Glomerular visceral epithelial cell (primary cell): ENCODE results near the gene ZFP57.
"Not testable (repeated sequence)": the region's sequence is repeated elsewhere in the genome, so short reads cannot be mapped to it uniquely, and the experiment has no call there.

Experiments
- DNase-seq: peaks from one replicate; pipeline ENCODE4 v3.0.0-alpha.2; 2016; ENCODE audit errors: extremely low spot score

ZFP57 gene

DNA sequence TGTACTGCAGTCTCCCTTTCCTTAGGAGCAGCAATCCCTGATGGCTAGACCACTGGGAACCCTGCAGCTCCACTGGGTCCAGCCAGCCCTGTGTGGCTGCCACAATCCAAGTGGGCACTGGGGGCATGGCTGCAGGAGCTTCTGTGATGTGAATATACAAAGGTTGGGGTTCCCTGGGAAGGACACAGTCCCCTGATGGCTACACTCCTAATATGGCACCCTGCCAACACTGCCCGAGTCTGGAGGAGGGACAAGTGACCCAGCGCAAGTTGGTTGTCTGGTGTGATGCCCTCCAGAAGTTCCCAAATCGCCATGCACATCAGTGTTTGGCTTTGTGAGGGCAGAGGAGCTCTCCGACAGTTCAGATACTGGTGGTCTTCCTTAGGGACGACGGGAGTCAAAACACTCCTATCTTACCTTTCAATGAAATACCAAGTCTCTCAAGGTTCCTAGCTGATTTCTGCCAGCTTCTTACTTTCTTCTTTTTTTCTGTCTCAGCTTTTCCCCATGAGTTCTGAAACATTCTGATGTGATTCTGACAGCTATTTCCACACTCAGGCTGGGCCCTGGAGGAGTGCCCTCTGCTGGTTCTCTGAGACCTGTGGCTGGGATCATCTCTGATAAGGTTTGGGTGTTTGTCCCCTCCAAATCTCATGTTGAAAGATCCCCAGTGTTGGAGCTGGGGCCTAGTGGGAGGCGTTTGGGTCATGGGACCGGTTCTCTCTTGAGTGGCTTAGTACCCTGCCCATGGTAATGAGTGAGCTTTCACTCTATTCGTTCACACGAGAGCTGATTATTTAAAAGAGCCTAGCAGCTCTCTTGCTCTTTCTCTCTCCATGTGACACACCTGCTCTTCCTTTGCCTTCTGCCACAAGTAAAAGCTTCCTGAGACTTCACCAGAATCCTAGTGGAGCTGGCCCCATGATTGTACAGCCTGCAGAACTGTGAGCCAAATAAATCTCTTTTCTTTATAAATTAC is 15.5 kb upstream of the ZFP57 start:
- DNase-seq = no peak

DNA sequence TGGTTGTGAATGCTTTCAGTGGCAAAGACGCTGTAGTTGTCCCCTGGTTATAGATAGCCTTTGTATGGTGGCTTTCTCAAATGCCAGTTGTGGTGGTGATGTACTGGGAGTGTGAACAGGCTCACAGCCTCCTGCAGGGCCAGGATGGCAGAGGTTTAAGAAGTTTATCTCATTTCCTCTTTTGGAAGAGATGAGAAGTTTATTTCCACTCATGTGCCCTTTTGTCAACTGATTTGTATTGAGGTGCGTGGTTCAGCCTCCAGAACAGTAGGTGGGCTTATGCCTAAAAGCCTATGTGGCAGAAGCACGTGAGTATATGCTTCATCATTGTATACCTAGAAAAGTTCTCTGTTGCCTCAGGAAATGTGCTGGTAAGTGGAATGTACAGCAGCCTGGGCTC is 13.7 kb upstream of the ZFP57 start:
- no peak for DNase-seq

DNA sequence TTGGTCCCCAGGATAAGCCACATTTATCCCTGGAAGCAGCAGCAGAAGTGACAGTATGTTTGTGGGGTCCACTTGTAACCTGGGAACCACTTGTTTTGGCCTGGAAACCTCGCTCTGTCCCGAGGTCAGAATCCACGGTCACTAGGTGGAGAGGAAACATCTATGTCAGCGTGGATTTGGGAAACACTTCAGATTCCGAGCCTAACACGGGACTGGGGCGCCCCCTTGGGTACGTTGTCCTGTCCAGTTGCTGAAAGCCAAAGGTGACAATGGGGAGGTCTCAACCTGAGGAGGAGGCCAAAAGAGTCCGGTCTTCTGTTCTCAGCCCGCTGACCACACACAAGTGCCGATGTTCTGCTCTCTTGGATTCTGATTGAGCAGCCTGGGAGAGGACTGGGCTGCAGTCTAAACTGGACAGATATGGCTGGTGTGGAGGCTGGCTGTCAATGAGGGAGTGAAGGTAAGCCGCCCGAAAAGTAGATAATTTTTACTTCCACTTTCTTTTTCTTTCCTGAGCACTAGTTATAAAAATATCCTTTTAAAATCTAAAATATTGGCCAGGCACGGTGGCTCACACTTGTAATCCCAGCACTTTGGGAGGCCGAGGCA is 4.9 kb upstream of the ZFP57 start:
- no peak for DNase-seq

DNA sequence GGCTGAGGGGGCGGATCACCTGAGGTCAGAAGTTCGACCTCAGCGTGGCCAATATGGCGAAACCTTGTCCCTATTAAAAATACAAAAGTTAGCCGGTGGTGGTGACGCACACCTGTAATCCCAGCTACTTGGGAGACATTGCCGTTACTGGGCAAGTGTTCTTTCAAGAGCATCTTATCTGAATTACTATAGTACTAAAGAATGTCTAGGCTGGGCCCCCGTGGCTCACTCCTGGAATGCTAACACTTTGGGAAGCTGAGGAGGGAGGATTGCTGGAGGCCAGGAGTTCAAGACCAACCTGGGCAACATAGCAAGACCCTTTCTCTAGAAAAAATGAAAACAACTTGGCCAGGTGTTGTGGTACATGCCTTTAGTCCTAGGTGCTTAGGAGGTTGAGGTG is 859 bp upstream of the ZFP57 start:
- DNase-seq = no peak

DNA sequence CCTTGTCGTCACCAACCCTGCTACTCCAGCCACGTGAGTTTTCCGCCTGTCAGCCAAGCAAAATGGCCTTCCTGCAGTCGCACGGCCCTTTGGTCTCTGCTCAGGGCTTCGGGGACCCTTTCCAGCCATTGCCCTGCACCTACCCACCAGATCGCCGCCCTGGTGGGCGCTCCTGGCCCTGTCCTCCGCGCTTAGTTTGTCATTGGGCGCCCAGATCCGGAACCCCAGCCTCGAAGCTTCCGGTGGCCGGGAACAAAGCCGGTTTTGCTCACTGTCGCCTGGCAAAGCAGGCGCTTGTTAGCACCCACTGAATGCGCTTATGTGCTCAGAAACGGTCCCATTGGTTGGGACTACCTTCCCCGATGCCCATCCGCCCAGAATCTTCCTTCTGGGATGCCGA is 536 bp downstream of the ZFP57 start:
- no peak for DNase-seq

DNA sequence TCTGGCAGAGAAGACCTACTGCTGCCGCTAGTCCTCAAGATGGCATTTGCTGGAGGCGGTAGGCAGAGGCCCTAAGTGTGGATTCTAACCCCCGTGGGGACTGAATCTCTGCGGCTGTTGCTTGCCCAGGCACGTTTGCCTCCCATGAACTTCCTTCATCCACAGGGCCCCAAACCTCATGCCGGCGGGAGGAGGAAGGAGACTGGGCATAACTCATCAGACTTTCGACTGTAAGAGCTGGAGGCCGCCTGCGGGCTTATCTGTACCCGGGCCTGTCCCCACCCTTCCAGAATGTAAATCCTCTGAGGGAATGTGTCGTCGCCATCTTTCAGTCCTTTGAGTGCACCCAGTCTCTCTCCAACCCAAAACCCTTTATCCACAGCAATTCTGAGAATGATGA is 990 bp downstream of the ZFP57 start:
- no peak for DNase-seq

DNA sequence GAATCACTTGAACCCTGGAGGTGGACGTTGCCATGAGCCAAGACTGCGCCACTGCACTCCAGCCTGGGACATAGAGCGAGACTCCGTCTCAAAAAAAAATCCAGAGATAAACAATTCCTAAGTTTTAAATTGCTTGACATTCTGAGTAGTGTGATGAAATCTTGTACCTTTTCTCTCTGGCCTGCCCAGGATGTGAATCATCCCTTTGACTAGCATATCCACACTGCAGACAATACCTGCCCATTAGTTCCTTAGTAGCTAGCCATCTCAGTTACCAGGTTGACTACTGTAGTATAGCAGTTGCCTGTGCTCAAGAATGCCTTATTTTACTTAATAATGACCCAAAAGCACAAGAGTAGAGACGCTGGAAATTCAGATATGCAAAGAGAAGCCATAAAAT is 2.8 kb downstream of the ZFP57 start:
- DNase-seq = no peak

DNA sequence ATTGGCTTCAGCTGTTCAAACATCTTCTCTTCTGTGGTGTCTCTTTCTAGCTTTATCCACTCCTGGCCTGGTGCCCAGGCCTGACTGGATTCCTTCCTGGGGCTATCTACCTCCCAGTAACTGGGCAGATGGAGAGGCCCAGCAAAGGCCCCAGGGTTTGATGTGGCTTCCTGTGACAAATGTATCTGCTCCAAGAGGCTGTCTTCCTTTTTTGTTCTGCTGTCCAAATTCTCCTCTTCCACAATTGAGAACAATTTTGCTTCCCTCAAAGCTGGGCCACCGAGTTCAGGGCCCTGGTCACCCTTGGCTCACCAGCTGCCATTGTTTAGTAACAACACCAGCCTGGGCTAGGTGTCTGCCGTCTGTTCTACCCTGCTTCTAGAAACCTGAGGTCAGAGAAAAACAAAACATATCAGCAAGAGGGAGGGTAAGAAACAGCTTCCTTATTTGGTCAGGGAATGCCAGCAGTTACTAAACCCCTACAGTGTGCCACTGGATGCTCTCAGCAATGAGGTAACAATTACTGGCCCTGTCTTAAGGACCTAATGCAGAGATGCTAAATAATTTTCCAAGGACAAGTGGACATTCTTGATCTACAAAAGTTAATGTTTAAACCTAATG is 3.9 kb downstream of the ZFP57 start:
- DNase-seq = peak; percentile 20

DNA sequence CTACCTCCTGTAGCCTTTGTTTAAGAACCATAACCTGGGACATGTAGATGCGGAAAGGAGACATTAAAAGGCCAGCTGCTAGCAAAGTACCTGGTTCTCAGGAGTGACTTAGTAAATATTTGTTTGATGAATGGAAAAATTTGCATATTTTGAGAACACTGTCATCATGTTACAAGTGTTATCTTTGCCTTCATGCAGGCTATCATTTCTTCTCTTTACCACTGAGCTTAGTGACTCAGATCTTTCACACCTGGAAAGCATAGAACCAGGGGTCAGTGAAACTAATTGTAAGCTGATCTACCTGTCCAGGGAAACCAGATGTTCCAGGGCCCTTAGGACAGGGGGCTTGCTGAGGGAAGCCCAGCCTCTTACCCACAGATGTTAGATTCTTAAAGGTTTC is 5.4 kb downstream of the ZFP57 start:
- no peak for DNase-seq

DNA sequence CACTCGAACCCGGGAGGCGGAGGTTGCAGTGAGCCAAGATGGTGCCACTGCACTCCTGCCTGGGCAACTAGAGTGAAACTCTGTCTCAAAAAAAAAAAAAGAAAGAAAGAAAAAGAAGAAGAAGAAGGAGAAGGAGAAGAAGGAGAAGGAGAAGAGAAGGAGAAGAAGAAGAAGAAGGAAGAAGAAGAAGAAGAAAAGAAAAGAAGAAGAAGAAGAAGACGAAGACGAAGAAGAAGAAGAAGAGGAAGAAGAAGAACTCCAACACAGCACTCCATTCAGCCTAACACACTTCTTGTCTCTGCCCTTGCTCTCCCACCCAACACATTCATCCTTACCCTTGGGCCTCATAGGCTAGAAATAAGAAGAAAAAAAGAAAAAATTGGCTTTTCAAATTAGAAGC is 6.9 kb downstream of the ZFP57 start:
- no peak for DNase-seq

DNA sequence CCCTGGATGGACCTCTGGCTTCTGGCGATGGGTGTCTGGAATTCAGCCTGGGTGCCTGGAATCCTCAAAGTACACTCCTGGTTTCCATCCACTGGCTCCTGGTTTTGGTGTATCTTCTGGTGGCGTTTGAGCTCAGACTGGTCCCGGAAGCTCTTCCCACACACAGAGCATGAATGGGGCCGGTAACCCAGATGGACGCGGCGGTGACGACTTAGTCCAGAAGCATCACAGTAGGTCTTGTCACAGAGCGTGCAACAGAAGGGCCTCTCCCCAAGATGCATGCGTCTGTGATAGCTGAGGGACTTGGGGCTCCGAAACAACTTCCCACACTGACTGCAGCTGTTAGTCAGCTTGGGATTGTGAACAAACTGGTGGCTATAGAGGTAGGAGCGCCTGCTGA is 7.8 kb downstream of the ZFP57 start:
- no peak for DNase-seq

DNA sequence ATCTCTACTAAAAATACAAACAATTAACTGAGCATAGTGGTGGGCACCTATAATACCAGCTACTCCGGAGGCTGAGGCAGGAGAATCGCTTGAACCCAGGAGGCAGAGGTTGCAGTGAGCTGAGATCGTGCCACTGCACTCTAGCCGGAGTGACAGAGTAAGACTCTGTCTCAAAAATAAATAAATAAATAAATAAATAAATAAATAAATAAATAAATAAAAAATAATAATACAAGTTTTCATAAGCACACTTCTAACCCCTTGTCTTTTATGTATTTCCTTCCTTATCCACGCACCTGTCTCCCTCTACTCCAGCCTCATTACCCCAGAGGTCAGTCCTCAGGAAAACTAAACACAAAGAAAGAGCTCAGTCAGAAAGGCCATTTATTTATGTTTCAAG is 8.8 kb downstream of the ZFP57 start:
- not testable (repeated sequence) for DNase-seq

DNA sequence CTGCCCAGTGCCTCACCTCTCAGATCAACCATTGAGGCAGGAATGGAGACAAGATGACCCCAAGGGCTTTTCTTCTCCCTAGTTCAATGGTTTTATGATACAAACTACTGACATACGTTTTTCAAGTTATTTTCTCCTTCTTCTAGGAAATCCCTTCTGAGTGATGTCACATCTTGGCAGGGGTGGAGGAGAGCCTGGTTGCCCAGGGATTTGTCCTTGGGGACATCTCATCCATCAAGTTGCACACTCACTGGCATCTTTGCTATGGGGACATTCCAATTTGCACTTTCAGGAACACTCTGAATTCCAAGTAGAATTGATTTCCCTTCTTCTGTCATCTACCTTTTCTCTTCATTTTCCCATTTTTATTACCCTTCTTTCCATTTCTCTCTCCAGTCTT is 9.9 kb downstream of the ZFP57 start:
- DNase-seq = no peak

DNA sequence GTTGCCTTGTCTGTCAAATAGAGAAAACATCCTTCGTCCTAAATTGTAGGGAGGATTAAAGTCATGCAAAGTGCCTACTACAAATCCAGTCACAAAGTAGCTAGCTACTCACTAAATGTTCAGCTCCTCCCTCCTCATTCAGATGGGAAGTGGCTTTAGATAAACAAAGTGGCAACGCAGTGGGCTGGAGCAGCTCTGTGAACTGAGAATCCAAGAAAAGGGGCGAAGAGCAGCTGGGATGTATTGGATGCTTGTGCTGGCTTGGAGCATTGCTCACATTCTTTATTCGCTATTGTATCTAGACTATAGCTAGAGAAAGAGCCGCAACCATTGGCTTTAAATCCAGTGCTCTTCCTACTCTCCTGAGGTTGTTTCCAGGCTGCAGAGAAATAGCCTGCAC is 13.8 kb downstream of the ZFP57 start:
- DNase-seq = no peak

DNA sequence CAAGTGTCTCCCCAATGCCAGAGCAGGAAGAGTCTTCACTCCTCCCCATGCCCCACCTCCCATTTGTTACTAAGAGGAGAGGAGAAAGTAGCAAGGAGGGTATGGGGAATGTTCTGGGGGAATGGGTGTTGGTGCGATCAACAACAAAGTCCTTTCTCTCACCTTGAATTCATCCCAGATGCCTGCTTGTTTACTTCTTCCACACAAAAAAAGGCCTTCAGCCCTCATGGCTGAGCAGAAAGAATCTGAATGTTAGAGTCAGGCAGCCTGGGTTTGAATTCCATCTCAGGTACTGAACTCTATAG is 14.2 kb downstream of the ZFP57 start:
- DNase-seq = no peak

DNA sequence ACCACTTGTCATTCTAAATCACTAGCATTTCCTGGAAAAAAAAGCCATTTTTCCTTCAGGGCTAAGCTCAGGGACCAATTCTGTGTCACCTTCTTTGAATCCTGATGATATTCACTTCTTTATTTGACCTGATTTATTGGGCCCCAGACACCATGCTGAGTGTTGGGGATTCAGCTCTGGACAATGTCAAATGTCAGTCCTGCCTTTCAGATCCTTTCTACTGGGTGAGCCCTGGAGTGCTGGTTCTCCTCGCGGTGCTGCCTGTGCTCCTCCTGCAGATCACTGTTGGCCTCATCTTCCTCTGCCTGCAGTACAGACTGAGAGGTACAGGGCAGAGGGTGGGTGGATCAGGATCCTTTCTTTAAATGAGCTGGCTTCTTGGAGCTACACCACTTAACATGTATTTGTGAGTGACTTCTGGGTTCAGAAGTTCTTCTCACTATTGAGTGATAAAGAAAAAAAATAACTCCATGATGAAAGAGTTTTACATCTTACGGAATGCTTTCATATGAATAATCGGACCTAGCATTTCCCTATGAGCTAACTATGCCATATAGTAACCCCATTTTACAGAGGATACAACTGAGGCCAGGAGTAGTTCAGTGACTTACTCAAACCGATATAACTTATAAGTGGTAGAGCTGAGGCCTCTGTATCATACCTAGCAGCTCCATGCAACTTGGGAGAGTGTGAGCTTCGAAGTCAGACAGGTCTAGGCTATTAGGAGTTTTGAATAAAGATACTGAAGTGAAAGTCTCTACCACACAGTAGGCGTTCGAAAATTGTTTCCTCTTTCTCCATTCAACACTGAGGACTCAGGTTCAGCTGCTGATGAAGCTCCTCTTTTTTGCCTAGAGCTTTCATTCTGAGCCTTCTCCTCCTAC is 14.8 kb downstream of the ZFP57 start:
- no peak for DNase-seq

DNA sequence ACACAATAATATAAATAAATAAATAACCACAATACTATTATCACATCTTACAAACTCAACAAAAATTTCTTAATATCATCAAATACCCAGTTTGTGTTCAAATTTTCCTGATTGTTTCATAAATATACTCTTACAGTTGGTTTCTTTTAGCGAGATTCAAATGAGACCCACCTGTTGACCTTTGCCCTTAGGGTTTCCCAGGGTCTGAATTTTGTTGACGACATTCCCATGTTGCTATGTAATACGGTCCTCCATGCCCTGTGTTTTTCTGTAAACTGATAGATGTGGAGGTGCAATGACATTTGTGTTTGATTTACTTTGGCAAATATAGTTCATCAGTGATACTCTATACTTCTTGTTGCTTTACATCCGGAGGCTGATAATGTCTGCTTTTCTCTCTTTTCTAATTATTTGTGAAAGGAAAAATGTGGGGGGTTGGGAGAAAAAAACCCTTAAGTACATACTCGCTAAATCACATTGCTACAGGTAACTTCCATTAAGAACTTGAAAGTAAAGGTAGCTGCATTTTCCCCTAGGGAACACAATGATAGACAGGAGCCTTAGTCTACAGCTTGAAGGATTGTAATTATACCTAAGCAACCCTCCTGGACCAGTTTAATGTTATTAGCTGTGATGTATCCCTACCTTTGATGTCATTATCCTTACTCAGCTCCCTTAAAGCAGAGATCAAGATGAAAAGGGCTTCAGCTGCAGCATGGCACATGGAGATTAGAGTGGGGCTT is 17.5 kb downstream of the ZFP57 start:
- no peak for DNase-seq

DNA sequence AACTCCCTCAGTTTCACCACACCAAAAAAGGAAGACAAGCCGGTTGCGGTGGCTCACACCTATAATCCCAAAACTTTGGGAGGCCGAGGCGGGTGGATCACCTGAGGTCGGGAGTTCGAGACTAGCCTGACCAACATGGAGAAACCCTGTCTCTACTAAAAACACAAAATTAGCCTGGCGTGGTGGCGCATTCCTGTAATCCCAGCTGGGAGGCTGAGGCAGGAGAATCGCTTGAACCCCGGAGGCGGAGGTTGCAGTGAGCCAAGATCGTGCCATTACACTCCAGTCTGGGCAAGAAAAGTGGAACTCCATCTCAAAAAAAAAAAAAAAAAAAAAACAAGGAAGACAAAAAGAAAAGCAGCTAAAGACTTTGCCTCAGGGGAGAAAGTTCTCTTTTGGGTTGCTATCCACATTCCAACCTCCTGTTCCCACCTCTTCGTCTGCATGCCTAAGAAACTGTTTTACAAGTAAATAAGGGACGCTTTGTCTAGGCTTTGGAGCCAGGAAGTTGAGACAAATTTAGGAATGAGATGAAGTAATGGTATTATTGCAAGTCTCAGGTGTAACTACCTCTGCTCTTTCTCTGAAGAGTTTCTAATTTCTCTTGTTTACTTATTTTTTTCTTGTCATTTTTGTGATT is 19.3 kb downstream of the ZFP57 start:
- not testable (repeated sequence) for DNase-seq

DNA sequence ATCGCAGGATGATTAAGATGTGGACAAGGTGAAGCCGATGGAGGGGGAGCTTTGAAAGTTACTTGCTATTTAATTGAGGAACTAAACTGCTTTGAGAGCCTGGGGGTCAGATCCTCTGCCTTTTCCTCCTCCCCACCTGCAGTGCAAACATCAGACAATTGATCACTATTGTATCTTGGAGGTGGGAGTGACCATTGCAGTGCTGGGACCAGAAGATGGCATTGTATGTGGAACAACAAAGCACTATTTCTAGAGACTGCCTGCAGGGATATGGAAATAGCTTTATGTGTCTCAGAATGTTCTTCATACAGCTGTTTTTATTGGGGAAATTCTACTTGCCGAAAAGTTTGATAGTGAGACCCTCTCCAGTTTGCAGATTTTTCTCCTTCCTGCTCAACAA is 19.9 kb downstream of the ZFP57 start:
- no peak for DNase-seq

DNA sequence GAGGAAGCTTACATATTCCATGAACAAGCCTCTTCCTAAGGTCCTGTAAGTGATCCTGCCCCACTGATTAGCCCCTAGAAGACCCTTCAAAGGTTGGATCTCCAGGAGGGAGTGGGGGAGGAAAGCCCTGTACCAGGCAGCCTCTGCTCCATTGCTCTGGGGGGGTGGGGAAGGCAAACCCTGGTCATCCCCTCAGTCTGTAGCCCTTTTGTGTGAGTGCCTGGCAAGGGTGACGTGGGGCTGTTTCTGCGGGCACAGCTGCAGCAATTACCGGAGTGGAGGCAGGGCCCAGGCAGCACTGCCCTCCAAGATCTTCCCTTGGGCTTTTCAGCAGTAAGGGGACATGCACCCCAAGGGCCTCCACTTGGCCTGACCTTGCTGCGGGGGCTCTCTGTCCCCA is 24.2 kb downstream of the ZFP57 start, which contains the start of gene MOG:
MOG (plus strand) TSS at position 295 of the 400 bp plus-strand sequence. CDS start 118 bp downstream, outside the sequence.
- no peak for DNase-seq

DNA sequence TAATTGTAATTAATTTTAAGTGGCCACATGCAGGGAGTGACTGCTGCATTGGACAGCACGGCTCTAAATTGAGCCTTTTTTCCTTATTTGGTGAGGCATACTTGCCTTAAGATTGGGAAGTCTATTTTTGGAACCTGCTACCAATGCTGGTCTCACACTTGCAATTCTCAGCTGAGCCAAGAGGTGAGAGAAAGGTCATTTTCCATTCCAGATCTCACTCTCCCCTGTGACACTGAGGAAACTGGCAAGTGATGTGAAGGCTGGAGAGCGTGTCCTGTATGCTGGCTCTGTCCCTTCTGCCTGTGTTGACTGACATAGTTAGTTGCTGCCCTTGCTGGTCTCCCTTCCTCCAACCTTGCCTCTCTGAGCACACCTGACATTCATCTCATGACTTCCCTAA is 24.8 kb downstream of the ZFP57 start:
- DNase-seq = no peak
